Body of pancreas (tissue), 4 donors: ENCODE results near the gene LBX1.

Experiments used
- POLR2A ChIP-seq, 3 donors: fragments of 450-650 bp; IDR thresholded peaks; one replicate each; pipeline ENCODE4 v1.6.1; 2016; ENCODE audit warnings: antibody characterized with exemption in 3 of 3, mild to moderate bottlenecking in 2 of 3
- TF ChIP-seq, protein P1 (sequence below), 7 experiments: fragments of 450-650 bp in 4 of 7; fragments of 200-600 bp in 3 of 7; sonication (generic) in 3 of 7; IDR thresholded peaks; one replicate each; pipeline ENCODE4 v1.5.1; 2016 to 2019; ENCODE audit warnings: antibody characterized with exemption in 7 of 7

DNA sequence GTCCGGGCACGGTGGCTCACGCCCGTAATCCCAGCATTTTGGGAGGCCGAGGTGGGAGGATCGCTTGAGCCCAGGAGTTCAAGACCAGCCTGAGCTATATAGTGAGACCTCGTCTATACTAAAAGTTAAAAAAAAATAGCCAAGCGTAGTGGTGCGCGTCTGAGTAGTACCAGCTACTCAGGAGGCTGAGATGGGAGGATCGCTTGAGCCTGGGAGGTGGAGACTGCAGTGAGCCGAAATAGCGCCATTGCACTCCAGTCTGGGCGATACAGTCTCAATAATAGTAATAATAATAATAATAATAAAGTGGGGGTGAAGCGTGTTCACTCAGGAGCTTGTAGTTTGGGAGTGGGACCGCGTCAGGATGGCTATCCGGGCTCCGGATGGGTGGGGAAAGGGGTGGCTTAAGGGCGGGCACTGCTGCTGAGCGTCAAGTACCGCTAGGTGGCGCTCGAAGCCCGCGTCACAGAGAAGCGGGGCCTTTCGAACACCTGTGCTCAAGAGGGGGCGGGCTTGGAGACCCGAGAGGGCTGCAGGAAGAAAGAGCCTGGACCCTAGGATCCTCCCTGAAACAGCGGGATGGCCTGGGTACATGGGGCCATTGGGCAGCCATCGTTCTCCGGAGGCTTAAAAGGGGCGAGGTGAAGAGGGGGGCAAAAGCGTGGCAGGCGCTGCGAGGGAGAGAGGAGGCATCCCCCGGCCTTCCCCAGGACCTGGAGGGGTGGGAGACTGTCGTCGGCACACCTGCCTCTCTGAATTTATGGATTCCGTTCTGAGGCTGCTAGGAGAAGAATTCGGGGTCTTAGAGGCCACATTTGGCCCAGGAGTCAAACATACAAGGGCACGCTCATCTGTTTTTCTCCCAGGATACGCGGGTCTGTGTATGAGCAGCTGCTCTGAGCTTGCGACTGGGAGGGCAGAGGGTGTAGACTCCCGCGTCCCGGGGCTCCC lies 14.5 kb downstream of the LBX1 start:
- TF ChIP-seq, protein P1, sequence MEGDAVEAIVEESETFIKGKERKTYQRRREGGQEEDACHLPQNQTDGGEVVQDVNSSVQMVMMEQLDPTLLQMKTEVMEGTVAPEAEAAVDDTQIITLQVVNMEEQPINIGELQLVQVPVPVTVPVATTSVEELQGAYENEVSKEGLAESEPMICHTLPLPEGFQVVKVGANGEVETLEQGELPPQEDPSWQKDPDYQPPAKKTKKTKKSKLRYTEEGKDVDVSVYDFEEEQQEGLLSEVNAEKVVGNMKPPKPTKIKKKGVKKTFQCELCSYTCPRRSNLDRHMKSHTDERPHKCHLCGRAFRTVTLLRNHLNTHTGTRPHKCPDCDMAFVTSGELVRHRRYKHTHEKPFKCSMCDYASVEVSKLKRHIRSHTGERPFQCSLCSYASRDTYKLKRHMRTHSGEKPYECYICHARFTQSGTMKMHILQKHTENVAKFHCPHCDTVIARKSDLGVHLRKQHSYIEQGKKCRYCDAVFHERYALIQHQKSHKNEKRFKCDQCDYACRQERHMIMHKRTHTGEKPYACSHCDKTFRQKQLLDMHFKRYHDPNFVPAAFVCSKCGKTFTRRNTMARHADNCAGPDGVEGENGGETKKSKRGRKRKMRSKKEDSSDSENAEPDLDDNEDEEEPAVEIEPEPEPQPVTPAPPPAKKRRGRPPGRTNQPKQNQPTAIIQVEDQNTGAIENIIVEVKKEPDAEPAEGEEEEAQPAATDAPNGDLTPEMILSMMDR (IDR thresholded peaks at IDR 0.05): peak; percentile 61 to 93 (median 78)
- no peak for TF ChIP-seq POLR2A (IDR thresholded peaks at IDR 0.05)
